ENCODE measurements around the gene C10orf90.
"Not testable (repeated sequence)": the region's sequence is repeated elsewhere in the genome, so short reads cannot be mapped to it uniquely, and the experiment has no call there.

Gene C10orf90

DNA sequence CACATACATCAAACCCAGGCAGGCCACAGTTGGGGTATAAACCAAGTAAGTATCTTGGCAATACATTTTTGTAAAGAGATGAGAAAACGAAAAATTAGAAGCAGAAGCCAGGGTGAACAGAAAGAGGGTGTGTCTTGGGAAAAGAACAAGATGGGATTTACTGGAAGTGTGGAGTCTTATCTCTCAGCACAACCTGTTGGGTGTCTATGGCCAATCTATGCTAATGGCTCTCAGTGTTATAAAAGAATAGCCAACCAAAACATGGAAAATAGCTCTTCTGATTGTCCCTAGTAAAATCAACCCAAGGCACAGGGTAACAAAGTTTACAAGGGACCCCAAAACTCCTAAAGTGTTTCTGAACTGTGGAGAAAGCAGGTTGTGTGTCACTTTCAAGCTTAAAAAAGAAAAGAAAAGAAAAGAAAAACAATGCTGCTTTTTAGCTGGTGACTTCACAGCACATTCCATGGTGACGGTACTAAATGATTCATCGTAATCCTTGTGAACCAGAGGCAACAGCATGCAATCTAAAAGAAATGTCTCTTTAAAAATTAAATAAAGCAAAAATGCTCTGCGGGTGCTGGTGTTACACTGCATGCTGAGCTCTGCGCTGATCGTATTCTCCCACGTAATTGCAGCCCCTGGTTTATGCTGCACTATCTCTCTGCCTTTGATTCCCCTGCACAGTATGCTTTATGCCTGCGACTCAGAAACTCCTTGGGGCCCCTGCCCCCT lies 100.8 kb downstream of the C10orf90 start:
- DNase-seq (no peak), ATAC-seq (no peak)
- H3K4me1 Mint-ChIP-seq, result no peaks in the 10 kb centered on the region
- no peak overlapping the region for H3K4me3 Mint-ChIP-seq
- H3K27me3 Mint-ChIP-seq, result peaks cover 3% of the 10 kb centered on the region
- no peaks in the 10 kb centered on the region for H3K9me3 Mint-ChIP-seq
- no peaks in the 10 kb centered on the region for H3K36me3 Mint-ChIP-seq (ENCODE audit: low read depth)
- H3K27ac Mint-ChIP-seq, result no peak overlapping the region

DNA sequence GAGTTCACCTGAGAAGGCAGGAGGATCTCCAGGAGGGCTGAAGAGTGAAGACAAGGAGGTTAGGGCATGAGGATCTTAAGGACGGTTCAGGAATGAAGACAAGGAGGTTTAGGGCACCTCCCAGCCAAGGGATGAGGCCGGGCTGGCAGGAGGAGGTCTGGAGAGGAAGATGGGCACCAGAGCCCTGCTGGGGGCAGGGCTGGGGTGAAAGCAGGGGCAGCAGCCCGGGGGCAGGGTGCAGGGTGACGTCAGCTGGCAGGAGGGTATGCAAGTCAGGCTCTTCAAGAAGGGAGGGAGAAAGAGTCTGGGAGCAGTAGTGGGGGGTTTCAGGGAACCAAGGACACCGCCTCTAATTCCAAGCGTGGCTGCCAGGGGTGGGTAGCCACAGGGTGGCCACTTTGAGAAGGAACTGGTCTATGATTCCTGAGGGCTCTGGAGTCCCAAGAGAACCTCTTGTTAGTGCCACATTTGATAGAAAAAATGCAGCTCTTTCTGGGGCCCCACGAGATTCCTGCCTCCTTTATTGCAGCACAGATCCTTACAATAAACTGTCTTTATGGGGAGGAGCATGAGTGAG lies 101.6 kb downstream of the C10orf90 start:
- Mint-ChIP-seq H3K36me3 (ENCODE audit: low read depth) (no peaks in the 10 kb centered on the region), H3K4me3 (no peak overlapping the region), H3K27me3 (peaks cover 3% of the 10 kb centered on the region), H3K9me3 (no peaks in the 10 kb centered on the region), H3K27ac (no peak overlapping the region), H3K4me1 (no peaks in the 10 kb centered on the region)
- ATAC-seq, result no peak
- no peak for DNase-seq

DNA sequence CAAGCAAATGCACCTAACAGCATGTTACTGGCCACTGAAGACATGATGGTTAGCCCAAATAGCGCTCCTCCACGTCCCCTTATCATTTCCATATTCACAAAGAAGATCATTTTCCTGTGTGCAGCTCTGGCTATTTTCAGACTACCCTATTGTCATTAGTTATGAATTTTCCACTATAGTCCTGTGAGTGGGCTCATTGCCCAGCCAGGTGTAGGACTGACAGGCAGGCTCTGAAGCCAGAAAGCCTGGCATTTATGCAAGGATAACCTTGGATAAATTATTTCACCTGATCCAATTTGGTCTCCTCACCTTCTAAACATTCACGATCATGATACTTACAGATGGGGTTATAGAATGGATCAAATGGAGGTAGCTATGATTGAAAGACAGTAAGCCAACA lies 104.6 kb downstream of the C10orf90 start:
- DNase-seq (no peak), ATAC-seq (no peak)
- Mint-ChIP-seq H3K9me3 (no peaks in the 10 kb centered on the region), H3K27me3 (peaks cover 3% of the 10 kb centered on the region), H3K36me3 (ENCODE audit: low read depth) (no peaks in the 10 kb centered on the region), H3K27ac (no peak overlapping the region), H3K4me3 (no peak overlapping the region), H3K4me1 (no peaks in the 10 kb centered on the region)

DNA sequence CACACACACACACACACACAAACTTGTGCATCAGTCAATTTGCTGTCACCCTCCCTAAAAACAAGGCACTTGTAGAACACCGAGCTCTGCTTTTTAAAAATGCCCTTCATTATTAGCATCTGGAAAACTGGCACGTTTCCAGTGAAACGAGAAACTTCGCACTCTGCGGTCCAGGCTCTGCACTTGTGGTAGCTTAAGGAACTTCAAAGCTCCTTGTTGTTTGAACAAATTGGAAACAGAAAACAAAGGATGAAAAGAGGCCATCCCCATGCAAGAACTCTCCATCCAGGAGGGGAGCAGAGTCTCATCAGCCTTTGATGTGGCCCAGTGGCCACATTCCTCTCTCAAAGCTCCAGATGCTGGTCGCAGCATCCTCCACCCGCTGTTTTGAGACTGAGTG lies 105.1 kb downstream of the C10orf90 start:
- ATAC-seq (no peak), DNase-seq (no peak)
- Mint-ChIP-seq H3K4me3 (no peak overlapping the region), H3K27me3 (peaks cover 3% of the 10 kb centered on the region), H3K36me3 (ENCODE audit: low read depth) (no peaks in the 10 kb centered on the region), H3K4me1 (no peaks in the 10 kb centered on the region), H3K27ac (no peak overlapping the region), H3K9me3 (no peaks in the 10 kb centered on the region)

DNA sequence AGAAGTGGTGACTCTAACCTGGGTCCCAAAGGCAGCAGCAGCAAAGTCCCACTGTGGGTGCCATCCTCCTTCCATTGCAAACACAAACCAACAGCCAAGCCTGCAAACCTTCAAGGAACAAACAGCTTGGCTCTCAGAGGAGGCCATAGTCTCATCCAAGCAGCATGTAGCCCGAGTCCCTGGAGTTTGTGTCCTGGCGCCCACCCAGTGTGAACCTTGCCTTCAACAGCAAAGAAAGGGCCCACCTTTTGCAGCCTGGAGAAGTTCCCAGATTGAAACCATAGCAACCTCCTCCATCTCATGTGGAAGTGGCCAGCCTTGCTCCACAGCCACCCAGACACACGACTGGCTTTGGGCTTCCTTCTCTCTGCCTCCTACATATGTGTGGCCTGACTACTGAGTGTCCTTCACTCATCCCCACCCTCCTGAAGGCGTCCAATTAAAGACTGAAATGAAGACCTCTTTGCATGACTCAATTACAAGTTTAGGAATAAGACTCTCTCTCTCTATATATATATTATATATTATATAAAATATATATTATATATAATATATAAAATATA lies 106.1 kb downstream of the C10orf90 start:
- no peaks in the 10 kb centered on the region for H3K4me1 Mint-ChIP-seq
- no peaks in the 10 kb centered on the region for H3K9me3 Mint-ChIP-seq
- ATAC-seq (no peak), DNase-seq (no peak)
- H3K4me3 Mint-ChIP-seq, result no peak overlapping the region
- H3K36me3 Mint-ChIP-seq (ENCODE audit: low read depth), result no peaks in the 10 kb centered on the region
- H3K27ac Mint-ChIP-seq, result no peak overlapping the region
- peaks cover 3% of the 10 kb centered on the region for H3K27me3 Mint-ChIP-seq

DNA sequence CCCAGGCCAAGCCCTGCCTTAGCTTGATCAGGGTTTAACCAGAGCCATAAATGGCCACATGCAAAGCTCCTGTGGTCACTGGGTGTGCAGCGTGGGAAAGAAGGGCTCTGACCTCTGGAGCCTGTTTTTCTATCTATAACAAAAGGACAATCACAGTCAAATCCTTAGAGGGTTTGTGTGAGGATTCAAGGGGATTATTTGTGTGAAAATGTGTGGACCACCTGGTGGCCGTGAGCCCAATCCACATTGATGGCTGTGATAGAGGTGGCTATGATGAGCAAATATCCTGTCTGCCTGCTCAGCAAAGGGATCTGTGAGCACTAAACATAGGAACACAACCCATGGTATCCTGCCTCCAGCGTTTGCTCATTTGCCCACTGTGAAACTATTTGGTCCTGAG lies 107.1 kb downstream of the C10orf90 start:
- DNase-seq (no peak), ATAC-seq (no peak)
- Mint-ChIP-seq H3K4me1 (no peaks in the 10 kb centered on the region), H3K27me3 (no peaks in the 10 kb centered on the region), H3K4me3 (no peak overlapping the region), H3K36me3 (ENCODE audit: low read depth) (no peaks in the 10 kb centered on the region), H3K27ac (no peak overlapping the region), H3K9me3 (no peaks in the 10 kb centered on the region)

DNA sequence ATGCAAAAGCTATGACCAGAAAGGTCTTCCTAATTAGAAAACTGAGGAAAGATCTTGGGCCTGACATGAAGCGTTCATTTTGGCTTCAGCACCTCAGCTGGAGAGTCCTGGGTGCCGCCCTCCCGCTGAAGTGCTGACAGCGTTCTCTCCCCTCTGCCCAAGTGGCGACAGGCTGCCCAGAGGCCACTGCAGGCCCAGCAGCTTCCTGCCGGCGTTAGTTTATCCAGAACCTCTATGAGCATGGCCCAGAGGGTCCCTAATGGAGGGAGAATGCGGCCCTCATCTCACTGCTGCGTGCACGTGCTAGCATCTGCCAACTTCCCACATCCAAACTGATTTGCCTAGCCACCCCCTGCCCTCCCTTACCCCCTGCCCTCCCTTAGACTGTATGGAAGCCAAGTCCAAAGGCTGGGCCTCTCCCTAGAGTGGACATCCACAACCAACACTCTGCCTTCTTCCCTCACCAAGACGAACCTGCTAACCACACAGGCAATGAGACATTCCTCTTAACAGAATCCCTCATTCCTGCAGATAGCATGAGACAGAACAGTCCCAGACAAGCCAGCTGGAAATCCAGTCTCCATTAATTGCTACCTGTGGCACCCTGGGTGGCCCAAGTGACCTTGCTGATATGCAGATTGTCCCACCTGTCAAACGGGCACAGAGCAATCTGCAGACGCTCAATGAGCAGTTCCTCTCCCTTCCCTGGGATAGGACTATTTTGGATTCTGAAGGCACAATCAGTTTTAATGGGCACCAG lies 108.4 kb downstream of the C10orf90 start:
- Mint-ChIP-seq H3K27ac (no peak overlapping the region), H3K9me3 (no peaks in the 10 kb centered on the region), H3K27me3 (no peaks in the 10 kb centered on the region), H3K36me3 (ENCODE audit: low read depth) (no peaks in the 10 kb centered on the region), H3K4me1 (no peaks in the 10 kb centered on the region), H3K4me3 (no peak overlapping the region)
- DNase-seq (no peak), ATAC-seq (no peak)

DNA sequence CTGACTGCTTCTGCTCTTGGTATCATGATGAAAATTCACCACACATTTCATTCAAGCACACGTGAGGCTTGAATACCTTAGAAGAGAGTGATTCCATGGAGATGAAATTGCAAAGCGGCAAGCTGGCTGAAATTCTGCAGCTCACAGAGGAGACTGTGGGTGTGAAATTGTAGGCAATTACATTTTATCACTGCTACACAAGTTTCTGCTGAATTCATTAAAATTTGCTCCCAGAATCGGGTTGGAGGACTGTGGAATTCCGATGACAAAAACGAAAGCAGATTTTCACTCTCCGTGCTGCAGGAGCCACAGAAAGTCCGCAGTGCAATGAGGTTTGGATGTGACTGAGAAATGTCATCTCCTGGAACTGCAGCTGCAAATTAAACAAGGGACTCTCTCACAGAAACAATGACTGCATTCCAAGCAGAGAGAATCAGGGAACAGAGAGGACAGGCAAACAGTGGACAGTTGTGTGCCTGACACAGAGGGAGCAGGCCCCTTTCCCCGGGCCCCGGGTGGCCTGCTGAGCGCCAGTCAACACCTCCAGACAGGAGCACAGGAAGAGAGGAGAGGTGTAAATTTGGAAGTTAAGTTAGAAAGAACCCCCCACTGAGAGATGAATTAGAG lies 109.1 kb downstream of the C10orf90 start:
- Mint-ChIP-seq H3K27me3 (no peaks in the 10 kb centered on the region), H3K27ac (no peak overlapping the region), H3K4me1 (no peaks in the 10 kb centered on the region), H3K36me3 (ENCODE audit: low read depth) (no peaks in the 10 kb centered on the region), H3K9me3 (no peaks in the 10 kb centered on the region), H3K4me3 (no peak overlapping the region)
- no peak for DNase-seq
- no peak for ATAC-seq

DNA sequence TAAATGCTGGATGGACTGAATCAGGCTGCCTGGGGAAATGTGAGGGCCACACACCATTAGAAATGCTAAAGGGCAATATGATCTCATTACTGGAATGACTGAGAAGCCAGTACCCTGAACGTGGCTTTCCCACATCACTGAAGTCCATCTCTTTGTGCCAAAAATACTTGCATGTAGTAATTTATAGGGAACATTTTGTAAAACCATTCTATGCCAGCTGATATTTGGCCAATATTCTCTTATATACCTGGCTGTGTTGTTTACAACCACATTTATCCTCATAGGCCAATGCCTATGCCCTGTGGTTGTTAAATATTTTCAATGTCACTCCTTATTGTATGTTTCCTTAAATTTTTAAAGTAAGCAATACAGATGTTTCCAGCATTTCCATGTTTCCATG lies 111.6 kb downstream of the C10orf90 start:
- ATAC-seq, result no peak
- Mint-ChIP-seq H3K4me3 (no peak overlapping the region), H3K4me1 (no peaks in the 10 kb centered on the region), H3K36me3 (ENCODE audit: low read depth) (no peaks in the 10 kb centered on the region), H3K27me3 (no peaks in the 10 kb centered on the region), H3K27ac (no peak overlapping the region), H3K9me3 (peaks cover 4% of the 10 kb centered on the region)
- no peak for DNase-seq

DNA sequence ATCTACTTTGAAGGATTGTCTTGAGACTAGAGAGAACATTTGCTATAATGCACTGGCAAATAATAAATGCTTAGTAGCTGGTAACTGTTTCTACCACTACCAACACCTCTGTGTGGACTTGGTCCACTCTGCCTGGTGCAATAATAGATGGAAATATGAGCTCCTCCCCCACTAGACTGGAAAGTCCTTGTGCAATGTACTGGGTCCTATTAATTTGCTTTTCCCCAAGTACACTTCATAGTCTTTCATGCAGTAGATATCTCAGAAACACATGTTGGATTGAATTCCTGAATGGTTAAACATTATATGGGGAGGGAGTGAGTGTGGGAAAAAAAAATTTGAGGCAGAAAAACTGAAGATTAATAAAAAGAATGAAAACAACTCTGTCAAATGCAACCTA lies 119.3 kb downstream of the C10orf90 start:
- H3K4me3 Mint-ChIP-seq, result no peak overlapping the region
- no peak overlapping the region for H3K27ac Mint-ChIP-seq
- peaks cover 8% of the 10 kb centered on the region for H3K9me3 Mint-ChIP-seq
- ATAC-seq (no peak), DNase-seq (no peak)
- H3K36me3 Mint-ChIP-seq (ENCODE audit: low read depth), result no peaks in the 10 kb centered on the region
- no peaks in the 10 kb centered on the region for H3K27me3 Mint-ChIP-seq
- no peaks in the 10 kb centered on the region for H3K4me1 Mint-ChIP-seq

DNA sequence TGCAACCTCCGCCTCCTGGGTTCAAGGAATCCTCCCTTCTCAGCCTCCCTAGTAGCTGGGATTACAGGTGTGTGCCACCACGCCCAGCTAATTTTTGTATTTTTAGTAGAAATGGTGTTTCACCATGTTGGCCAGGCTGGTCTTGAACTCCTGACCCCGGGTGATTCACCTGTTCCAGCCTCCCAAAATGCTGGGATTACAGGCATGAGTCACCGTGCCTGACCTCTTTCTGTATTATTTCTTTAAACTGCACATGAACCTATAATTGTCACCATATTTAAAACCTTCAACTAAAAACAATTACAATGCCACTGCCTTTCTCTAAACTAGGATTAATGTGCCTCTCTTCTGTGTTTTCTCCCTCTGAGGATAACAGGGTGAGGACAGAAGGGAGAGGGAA lies 119.9 kb downstream of the C10orf90 start:
- H3K9me3 Mint-ChIP-seq; ATAC-seq; H3K36me3 Mint-ChIP-seq (ENCODE audit: low read depth); H3K4me3 Mint-ChIP-seq; DNase-seq; H3K27ac Mint-ChIP-seq; H3K27me3 Mint-ChIP-seq; H3K4me1 Mint-ChIP-seq: not testable (repeated sequence)

DNA sequence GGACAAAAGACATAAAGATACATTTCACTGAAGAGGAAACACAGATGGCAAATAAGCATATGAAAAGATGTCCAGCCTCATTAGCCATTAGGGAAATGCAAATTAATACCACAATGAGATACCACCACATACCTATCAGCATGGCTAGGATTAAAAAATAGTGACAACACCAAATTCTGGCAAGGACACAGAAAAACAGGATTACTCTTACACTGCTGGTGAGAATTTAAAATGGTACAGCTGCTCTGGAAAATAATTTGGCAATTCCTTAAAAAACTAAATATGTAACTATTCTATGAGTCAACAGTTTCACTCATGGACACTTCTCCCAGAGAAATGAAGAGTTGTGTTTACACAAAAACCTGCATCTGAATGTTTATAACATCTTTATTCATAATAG lies 121.1 kb downstream of the C10orf90 start:
- no peaks in the 10 kb centered on the region for H3K4me1 Mint-ChIP-seq
- DNase-seq (no peak), ATAC-seq (no peak)
- H3K27ac Mint-ChIP-seq, result no peak overlapping the region
- peaks cover 8% of the 10 kb centered on the region for H3K9me3 Mint-ChIP-seq
- H3K36me3 Mint-ChIP-seq (ENCODE audit: low read depth), result no peaks in the 10 kb centered on the region
- H3K27me3 Mint-ChIP-seq, result no peaks in the 10 kb centered on the region
- H3K4me3 Mint-ChIP-seq, result no peak overlapping the region

DNA sequence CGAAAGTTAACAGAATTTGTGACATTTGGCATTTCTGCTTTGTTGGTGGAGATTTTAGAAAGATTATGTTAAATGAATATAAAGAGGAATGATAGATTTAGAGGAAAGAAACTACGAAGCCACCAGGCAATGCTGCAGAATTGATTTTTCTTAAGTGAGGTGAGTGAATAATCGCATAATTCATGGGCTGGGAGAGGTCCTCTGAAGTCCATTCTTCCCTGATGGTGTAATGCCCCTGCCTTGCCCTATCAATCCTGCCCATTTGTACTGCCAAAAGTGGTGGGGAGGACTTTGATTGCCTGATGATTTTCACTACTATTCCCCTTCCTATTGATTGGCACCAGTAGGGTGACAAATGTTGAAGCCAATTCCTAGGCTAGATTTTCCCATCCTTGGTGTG lies 125.9 kb downstream of the C10orf90 start:
- Mint-ChIP-seq H3K27me3 (no peaks in the 10 kb centered on the region), H3K4me1 (no peaks in the 10 kb centered on the region), H3K4me3 (no peak overlapping the region), H3K36me3 (ENCODE audit: low read depth) (no peaks in the 10 kb centered on the region), H3K27ac (no peak overlapping the region), H3K9me3 (no peaks in the 10 kb centered on the region)
- ATAC-seq (no peak), DNase-seq (no peak)

DNA sequence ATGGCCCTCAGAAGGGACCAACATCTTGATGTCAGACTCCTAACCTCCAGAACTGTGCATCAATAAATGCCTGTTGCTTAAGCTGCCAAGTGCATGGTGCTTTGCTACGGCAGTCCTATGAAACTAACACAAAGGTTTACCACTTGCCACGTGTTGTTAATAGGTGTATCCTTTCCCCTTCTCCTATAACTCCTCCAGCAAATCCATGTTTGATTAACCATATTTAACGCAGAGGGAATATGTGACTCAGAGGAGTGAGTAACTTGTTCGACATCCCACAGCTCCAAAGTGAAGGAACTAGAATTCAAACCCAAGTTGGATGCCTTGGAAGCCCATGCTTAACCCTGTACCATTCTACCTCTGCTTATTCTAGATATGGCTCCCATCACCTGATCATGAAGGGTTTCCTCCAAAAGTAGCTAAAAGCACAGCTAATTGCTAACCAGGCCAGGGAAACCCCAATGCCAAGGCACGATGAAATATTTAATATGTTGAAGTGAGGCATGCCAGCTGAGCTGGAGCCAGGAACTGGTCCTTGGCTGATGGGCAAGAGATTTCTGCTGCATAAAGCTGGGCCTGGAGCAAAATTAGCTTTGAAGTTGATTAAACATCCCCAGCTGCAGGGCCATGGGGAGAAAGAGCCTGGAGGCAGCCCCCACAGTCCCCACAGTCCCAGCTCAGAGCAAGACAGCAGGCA lies 131.9 kb downstream of the C10orf90 start:
- Mint-ChIP-seq H3K27ac (no peak overlapping the region), H3K36me3 (ENCODE audit: low read depth) (no peaks in the 10 kb centered on the region), H3K4me1 (no peaks in the 10 kb centered on the region), H3K27me3 (no peaks in the 10 kb centered on the region), H3K4me3 (no peak overlapping the region), H3K9me3 (no peaks in the 10 kb centered on the region)
- DNase-seq, result no peak
- no peak for ATAC-seq
